Right cardiac atrium (tissue), 5 donors: Measurements from ENCODE around the gene ZNF488. TPM values are rescaled to one million over a fixed set of nuclear protein-coding genes. Genes with fewer than 3 reads are reported as not detected.

Source experiments
- ATAC-seq, 2 donors: fragments of 200-7000 bp; cut with Tn5 transposase; one replicate each; pipeline versions ENCODE4 v1.8.0 to v1.9.1; 2020; ENCODE audit warnings: moderate library complexity in 2 of 2, mild to moderate bottlenecking in 1 of 2
- DNase-seq, 3 donors: peaks; one replicate each; pipeline ENCODE4 v3.0.0-alpha.2; 2020
- H3K27ac ChIP-seq: one replicate; pipeline ENCODE4 v1.5.1; 2013; ENCODE audit warnings: mild to moderate bottlenecking, low read length, control low read depth, moderate library complexity
- H3K27me3 ChIP-seq: one replicate; pipeline ENCODE4 v1.6.1; 2013; ENCODE audit not compliant: control insufficient read depth, insufficient read depth
- H3K4me1 ChIP-seq: one replicate; pipeline ENCODE4 v1.6.1; 2013; ENCODE audit warnings: low read length; ENCODE audit not compliant: control insufficient read depth, insufficient read depth
- H3K4me3 ChIP-seq: one replicate; pipeline ENCODE4 v1.5.1; 2013; ENCODE audit warnings: low read length, control low read depth
- H3K9me3 ChIP-seq: one replicate; pipeline ENCODE4 v1.6.1; 2013; ENCODE audit warnings: low read length; ENCODE audit not compliant: control insufficient read depth
- WGBS: extraction: QIAGEN DNeasy Blood & Tissue Kit; methylation state at CpG from one replicate; pipeline ENCODE4 v1.1.7; 2013; 5-methylcytosine and 5-hydroxymethylcytosine counted together
- intact Hi-C, 4 donors: fragments of 100-400 bp; cut with DNase I; formaldehyde crosslinking; loops; one replicate each; pipeline versions ENCODE4 v1.11.0 to v1.14.0; 2022 to 2023
- polyA plus RNA-seq: library from polyadenylated mRNA; stranded (reverse); fragments of 200-250 nt; gene quantifications from one replicate; pipeline ENCODE4 v1.2.3, GENCODE V29; 2013
- total RNA-seq, 4 donors: library from RNA; stranded (reverse); fragmentation: NEBNext Ultra II Directional; extraction: Animal tissue kit (Norgen Biotek cat#: 25700); gene quantifications; one replicate each; pipeline ENCODE4 v1.2.1, GENCODE V29; 2021
- donor health status: healthy with polysubstance abuse.
- donor health status: DM: no; HTN: yes; CAD: no.
- donor health status: DM: no; HTN: no; CAD: no.
- donor health status: DM: no; HTN: yes; CAD: no; lungs with severe emphysema.
- donor health status: DM: yes; HTN: yes; CAD: no.

ZNF488 gene
- total and polyA plus RNA-seq, 5 donors, result 0.02 TPM; not detected in 4

GRCh38 chr10:47409171-47409865 is 25.2 kb upstream of the ZNF488 start:
- Histone ChIP-seq H3K4me3 (no peak overlapping the region), H3K9me3 (no peaks in the 10 kb centered on the region), H3K4me1 (no peaks in the 10 kb centered on the region), H3K27me3 (no peaks in the 10 kb centered on the region), H3K27ac (no peak overlapping the region)
- ATAC-seq (no peak), DNase-seq (peak in 1 of 3 donors; percentile 21)
- 78% methylated on average over 15 of the region's 15 CpGs for WGBS
- intact Hi-C loops, result no loop called here

- Histone ChIP-seq H3K27me3 (no peaks in the 10 kb centered on the region), H3K27ac (no peak overlapping the region), H3K4me1 (no peaks in the 10 kb centered on the region), H3K4me3 (no peak overlapping the region), H3K9me3 (no peaks in the 10 kb centered on the region)
- intact Hi-C loops, result no loop called here
- WGBS, result 61% methylated on average over 6 of the region's 6 CpGs
- ATAC-seq, result no peak
- DNase-seq, result no peak
Measured at GRCh38 chr10:47408606-47409005, 24.5 kb upstream of the ZNF488 start.

GRCh38 chr10:47406870-47407691 is 23.0 kb upstream of the ZNF488 start:
- H3K9me3 ChIP-seq, result no peaks in the 10 kb centered on the region
- H3K27ac ChIP-seq, result no peak overlapping the region
- H3K4me3 ChIP-seq, result no peak overlapping the region
- intact Hi-C loops, result no loop called here
- no peak for ATAC-seq
- DNase-seq, result peak in 1 of 3 donors; percentile 18
- H3K27me3 ChIP-seq, result no peaks in the 10 kb centered on the region
- peaks cover 11% of the 10 kb centered on the region for H3K4me1 ChIP-seq
- WGBS, result 78% methylated on average over 9 of the region's 9 CpGs

GRCh38 chr10:47406548-47406869 is 22.4 kb upstream of the ZNF488 start:
- H3K27me3 ChIP-seq, result no peaks in the 10 kb centered on the region
- no peak overlapping the region for H3K4me3 ChIP-seq
- peaks cover 11% of the 10 kb centered on the region for H3K4me1 ChIP-seq
- no peaks in the 10 kb centered on the region for H3K9me3 ChIP-seq
- 86% methylated on average over 4 of the region's 4 CpGs for WGBS
- peak in 1 of 3 donors; percentile 29 for DNase-seq
- no peak for ATAC-seq
- no peak overlapping the region for H3K27ac ChIP-seq
- intact Hi-C loops, result no loop called here

GRCh38 chr10:47405857-47406547 is 21.9 kb upstream of the ZNF488 start:
- WGBS, result 88% methylated on average over 11 of the region's 11 CpGs
- intact Hi-C loops, result no loop called here

GRCh38 chr10:47404937-47405336 is 20.8 kb upstream of the ZNF488 start:
- WGBS, result 97% methylated on average over 2 of the region's 2 CpGs
- no peak for ATAC-seq
- H3K9me3 ChIP-seq, result no peaks in the 10 kb centered on the region

More at GRCh38 chr10:47405857-47406547, 21.9 kb upstream of the ZNF488 start:
- no peak overlapping the region for H3K4me3 ChIP-seq
- H3K9me3 ChIP-seq, result no peaks in the 10 kb centered on the region
- H3K4me1 ChIP-seq, result peaks cover 11% of the 10 kb centered on the region
- H3K27me3 ChIP-seq, result no peaks in the 10 kb centered on the region
- ATAC-seq (no peak), DNase-seq (peak in 1 of 3 donors; percentile 31)
- no peak overlapping the region for H3K27ac ChIP-seq

GRCh38 chr10:47404446-47404845 is 20.4 kb upstream of the ZNF488 start:
- Histone ChIP-seq H3K4me1 (peaks cover 11% of the 10 kb centered on the region), H3K4me3 (no peak overlapping the region), H3K27me3 (no peaks in the 10 kb centered on the region), H3K27ac (no peak overlapping the region), H3K9me3 (no peaks in the 10 kb centered on the region)
- intact Hi-C loops, result no loop called here
- DNase-seq (peak in 1 of 3 donors; percentile 43), ATAC-seq (no peak)
- 85% methylated on average over 6 of the region's 6 CpGs for WGBS

More at GRCh38 chr10:47404937-47405336, 20.8 kb upstream of the ZNF488 start:
- no peak overlapping the region for H3K4me3 ChIP-seq
- DNase-seq, result no peak
- no peak overlapping the region for H3K27ac ChIP-seq
- H3K4me1 ChIP-seq, result peaks cover 11% of the 10 kb centered on the region
- intact Hi-C loops, result no loop called here
- H3K27me3 ChIP-seq, result no peaks in the 10 kb centered on the region

- peaks cover 11% of the 10 kb centered on the region for H3K4me1 ChIP-seq
- intact Hi-C loops, result no loop called here
- no peaks in the 10 kb centered on the region for H3K27me3 ChIP-seq
- H3K4me3 ChIP-seq, result no peak overlapping the region
- H3K27ac ChIP-seq, result no peak overlapping the region
- peak in 1 of 2 donors; percentile 6 for ATAC-seq
- 61% methylated on average over 6 of the region's 6 CpGs for WGBS
- DNase-seq, result peak in 1 of 3 donors; percentile 31
- H3K9me3 ChIP-seq, result no peaks in the 10 kb centered on the region
Measured at GRCh38 chr10:47403446-47404318, 19.6 kb upstream of the ZNF488 start.

GRCh38 chr10:47402641-47403301 is 18.7 kb upstream of the ZNF488 start:
- ATAC-seq (peak; percentile 89 to 91), DNase-seq (peak; percentile 65 to 75 (median 70))
- H3K27ac ChIP-seq, result no peak overlapping the region
- intact Hi-C loops, result no loop called here
- 39% methylated on average over 4 of the region's 4 CpGs for WGBS
- peaks cover 11% of the 10 kb centered on the region for H3K4me1 ChIP-seq
- H3K4me3 ChIP-seq, result no peak overlapping the region
- H3K27me3 ChIP-seq, result no peaks in the 10 kb centered on the region
- no peaks in the 10 kb centered on the region for H3K9me3 ChIP-seq
